ENCODE measurements around the gene CENPE.

Gene CENPE

DNA sequence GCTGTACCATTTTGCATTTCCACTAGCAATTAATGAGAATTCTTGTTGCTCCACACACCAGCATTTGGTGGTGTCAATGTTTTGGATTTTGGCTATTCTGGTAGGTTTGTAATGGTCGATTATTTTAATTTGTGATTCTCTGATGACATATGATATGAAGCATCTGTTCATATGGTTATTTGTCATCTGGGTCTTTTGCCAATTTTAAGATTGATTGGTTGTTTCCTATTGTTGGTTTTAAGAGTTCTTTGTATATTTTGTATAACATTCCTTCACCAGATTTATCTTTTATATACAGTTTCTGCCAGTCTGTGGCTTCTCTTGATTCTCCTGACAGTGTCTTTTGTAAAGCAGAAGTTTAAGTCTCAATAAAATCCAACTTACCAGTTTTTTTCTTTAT is 80.0 kb downstream of the CENPE start:
- DNase-seq = no peak

DNA sequence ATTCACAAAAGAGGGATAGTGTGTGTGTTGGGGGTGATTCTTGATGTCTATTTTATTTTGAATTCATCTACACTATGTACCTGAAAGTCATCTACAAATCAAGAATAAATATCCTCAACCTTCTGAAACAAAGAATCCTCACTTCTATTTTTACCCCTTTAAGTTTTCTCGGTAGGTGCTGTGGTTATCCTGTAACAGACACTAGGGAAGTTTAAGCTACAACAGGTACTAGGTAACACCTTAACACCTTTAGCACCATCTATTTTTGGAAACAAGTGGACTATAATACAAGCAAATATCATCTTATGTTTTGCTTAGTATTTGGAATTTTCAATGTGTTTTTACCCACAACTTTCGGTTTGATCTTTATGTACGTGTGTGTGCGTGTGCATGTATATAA is 86.5 kb downstream of the CENPE start:
- no peak for DNase-seq

DNA sequence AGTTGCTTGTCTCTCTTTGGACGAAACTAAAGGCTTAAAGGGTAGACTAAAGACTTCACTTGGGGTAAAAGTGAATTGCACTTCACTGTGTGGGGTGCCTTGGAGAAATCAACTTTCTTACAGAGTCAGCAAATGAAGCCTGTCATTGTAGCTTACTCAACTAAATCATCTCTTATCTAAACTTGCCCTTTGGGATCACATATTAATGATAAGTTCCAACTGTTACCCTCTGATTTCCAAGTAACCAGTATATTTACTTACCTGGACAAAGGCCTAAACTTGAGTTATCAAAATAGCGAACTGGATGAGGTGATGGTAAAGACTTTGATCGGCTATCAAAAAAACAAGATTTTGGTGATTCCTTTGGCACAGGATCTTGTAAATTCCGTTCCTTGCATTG is 89.6 kb downstream of the CENPE start:
- no peak for DNase-seq

DNA sequence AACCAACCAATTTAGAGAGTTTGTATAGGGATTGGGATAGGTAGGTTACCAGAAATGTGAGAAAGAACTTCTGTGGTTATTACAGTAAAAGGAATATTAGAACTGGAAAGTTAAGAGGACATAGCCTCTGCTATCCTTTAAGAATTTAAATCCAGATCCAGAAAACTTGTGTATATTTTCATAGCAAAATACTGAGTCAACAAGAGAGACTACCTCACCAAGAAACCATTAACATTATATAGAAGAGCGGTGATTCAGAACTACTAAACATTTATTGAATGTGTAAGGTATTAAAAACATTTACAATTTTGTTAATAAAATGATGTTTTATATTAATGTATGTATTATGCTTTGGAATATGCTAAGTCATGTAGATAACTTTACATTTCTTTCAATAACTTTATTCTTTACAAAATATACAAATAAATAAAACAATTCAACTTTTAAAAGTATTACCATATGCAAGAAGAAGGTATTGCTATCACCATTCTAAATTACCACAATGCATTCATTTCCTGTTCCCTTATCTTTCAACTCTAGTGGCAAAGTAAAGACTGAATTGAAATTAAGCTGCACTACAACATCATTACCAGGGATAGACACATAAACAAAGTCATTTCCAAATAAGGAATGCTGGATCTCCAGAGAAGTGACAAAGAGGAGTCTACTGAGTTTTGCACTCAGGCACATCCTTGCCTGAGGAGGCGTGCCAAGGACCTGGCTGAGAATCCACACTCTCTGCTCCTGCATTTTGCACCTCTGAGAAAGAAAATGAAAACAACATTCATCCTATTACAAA is 92.4 kb downstream of the CENPE start:
- DNase-seq = no peak

DNA sequence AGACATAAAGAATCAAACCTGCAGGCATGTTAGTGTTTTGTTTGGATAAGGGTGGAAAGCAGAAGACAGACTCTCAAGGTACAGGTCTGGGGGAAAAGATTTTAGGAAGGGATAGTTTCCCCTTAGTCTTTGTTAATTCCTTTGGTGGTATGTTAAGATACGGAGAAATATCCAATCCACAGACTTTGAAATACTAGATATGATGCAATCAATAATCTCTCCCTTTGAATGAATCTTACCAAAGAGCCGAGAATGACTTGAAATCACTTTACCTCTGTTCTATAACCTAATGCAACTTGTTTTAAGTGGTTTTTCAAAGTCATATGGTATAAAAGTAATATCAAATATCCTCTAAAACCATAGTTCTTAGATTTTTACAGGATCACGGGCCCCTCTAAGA is 93.3 kb downstream of the CENPE start:
- no peak for DNase-seq

DNA sequence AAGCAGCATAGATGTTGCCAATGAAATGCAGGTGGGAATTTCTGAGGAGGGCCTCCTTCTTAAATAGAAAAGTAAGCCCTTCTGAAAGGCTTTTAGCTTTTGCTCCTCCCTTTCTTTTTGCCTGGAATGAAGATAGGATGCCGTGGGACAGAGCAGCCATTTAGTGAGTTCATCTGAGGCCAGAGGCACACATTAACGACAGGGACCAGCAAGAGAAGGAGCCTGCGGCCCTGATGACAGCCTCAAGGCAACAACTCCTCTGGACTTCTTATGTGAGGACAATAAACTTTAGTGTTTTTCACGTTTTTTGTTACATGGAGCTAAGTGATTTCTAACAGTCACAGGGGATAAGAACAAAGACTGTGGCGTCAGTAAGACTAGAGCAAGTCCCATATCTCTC is 97.5 kb downstream of the CENPE start:
- no peak for DNase-seq

DNA sequence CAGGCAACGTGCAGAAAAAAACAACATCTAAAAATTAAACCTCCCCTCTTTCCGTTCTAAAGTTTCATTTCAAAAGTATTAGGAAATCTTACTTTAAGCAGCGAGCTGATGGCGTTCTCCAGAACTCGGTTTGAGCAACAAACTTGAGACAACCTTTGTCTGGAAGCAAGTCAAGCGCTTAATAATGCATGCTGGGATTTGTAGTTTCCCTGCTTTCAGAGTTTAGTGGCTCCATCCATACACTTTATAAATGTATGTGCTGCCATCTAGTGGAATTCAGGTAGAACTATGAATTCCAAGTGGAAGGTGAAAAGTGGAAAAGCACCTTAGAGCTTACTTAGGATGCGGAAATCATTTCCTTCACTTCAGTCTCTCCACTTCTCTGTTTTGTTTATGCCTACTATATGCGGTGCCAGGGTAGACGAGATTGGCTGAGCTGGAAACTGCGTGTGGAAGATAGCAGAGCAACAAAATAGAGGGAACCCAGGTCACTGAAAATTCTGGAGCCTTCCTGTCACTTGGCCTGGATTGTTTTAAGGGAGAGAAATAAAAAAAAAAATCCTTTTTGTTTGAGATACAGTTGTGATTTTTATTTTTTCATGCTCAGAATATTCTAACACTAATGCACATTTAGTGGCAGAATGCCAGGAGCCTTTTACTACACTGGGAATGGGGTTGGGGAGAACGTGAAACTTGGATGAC is 98.3 kb downstream of the CENPE start, which contains the start of gene BDH2:
BDH2 (minus strand) TSS at position 144 of the 702 bp plus-strand sequence. CDS start 3,580 bp downstream, outside the sequence.
- peak; percentile 1 for DNase-seq

DNA sequence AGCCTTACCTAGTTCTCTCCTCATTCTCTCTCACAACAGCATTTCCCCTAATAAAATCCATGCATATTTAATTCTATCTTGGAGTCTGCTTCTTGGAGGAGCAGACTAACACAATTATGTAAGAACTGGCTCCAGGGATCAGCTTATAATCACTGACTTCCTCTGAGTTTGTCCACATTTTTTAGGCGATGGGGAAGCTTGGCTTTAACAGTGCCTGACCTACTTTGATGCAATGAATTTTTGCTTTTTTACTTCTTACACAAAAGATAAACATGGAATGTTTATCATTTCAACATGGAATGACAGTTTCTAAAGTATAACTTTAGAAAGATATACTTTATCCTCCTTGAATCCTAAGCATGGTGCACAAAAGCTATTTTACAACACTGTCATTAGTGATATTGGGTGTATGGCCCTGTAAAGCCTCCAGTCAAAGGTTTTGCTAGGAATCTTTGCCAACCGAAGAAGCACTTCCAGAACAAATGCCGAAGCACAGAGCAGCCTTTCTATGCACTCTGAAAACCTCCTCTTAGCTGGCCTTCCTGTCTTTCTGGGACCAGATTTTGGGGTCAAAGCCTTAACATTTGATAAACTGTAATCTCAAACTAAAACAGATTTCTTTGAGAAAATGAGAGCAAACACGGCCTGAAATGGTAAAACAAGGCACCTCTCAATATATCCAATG is 99.2 kb downstream of the CENPE start:
- DNase-seq = no peak

DNA sequence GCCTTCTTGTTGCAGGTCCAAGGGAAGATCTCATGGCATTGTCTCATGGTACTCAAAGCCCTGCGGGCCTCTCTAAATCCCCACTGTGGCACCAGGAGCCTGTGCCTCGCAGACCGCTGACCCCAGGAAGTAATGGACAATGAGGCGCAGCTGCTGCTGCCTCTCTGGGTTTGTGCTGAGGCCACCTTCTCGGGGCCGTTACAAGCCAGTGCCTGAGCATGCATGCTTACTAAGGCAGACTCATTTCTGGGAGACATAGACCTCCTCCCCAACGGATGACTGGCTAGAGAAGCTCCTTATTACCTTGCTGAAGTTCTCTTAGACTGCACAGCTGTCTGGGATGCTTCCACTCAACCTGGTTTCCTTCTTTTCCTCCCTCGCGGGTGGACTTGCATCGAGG is 99.8 kb downstream of the CENPE start:
- DNase-seq = no peak

DNA sequence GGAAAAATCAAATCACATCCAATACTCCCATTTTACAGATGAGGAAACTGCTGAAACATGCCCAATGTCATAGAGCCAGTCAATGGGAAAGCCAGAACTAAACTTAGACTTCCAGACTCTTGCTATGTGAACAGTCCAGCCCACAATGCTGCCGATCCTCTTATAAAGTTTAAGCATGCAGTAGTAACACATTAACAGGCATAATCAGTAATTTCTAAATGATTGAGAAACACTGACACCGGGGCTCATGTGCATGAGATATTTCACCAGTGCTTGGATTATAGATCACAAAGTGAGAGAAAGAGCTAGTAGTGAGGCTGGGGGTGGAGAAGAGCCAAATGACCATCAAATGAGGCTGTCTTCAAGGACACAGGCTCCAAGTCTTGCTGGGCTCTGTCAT is 101.0 kb downstream of the CENPE start:
- DNase-seq = no peak

DNA sequence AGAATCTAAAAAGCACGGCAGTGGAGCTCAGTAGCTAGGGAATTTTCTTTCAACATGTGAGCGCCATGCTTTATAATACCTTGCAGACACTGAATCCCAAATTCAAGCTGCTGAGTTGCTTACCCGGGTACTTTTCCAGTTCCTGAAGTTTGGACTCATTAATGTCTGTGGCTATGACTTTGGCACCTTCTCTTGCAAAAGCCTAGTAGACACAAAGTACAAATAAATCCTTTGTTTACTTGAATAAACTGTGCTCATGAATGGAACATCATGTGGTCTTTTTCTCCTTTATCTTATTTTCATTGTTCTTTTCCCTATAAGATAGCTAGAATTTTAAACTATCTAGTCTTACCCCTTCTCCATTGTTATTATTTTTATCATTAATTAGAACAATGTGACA is 103.1 kb downstream of the CENPE start:
- no peak for DNase-seq

DNA sequence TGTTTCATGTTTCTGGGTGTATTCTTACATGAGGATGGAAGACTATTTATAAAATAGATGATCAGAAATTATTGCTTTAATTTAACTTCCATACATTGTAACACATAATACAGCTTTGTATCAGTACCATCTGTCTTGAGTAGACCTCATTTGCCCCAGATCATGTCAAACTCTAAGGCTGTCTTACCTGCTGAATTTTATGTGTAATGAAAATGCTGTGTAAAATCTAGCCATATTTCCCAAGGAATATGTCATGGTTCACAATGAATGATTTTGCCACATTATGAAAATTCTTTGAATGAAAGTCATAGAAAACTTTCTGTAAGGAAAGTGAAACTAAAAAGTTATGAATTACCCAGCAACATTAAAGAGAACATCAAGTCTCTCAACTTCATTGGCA is 105.9 kb downstream of the CENPE start:
- no peak for DNase-seq

DNA sequence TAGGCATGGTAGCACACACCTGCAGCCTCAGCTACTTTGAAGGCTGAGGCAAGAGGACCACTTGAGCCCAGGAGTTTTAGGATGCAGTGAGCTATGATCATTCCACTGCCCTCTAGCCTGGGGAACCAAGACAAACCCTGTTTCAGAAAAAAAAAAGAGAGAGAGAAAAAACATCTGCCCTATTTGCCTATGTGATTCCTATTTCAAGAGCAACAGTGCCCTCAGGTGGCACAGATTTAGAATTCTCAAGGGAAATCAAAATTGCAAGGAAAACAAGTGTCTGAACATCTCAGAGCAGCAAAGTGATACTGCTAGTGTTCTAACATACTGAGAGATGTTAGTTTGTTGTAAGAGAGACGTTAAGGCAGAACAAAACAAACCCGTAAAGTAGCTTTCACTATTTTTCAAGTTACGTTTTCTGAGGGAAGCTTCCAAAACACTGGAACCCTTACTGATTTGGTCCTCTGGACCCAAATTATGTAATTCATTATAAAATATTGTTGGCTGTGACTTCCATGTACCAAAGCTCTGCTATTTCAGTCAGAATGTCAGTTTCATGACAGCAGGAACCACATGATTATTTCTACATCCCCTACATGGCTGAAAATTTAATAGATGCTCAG is 106.4 kb downstream of the CENPE start:
- no peak for DNase-seq

DNA sequence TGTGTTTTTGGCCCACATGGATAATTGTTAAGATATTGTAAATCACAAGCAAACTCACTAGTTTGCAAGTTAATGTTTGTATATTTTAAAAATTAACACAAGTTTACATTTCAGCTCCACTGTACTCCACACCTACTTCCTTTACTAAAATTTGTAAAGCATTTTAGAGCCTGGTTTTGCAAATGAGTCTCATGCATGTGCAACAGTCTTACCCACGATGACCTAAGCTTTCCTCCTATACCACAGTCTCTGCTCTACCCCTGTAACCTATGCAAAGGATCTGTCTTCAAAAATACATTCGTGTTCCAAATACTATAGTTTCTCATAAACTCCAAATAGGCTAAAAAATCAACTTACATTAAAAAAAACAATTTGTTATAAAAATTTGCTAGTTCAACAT is 108.7 kb downstream of the CENPE start:
- DNase-seq = no peak

DNA sequence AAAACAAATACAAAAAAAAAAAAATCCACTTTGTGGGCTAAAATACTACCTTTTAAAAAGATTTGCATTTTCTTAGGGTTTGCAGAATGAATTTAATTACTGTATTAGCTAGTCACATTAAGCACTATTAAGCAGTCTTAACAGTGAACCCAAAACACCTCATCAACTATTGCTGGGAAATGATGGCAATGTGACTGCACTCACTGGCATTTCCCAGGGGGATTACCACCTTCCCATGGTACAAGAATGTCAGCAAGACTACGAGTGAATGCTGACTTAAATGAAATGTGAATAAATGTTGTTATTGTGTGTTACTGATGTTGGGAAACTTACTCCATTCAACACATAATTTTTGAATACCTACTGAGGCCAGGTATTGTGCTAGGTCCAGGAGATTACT is 111.6 kb downstream of the CENPE start:
- DNase-seq = no peak

DNA sequence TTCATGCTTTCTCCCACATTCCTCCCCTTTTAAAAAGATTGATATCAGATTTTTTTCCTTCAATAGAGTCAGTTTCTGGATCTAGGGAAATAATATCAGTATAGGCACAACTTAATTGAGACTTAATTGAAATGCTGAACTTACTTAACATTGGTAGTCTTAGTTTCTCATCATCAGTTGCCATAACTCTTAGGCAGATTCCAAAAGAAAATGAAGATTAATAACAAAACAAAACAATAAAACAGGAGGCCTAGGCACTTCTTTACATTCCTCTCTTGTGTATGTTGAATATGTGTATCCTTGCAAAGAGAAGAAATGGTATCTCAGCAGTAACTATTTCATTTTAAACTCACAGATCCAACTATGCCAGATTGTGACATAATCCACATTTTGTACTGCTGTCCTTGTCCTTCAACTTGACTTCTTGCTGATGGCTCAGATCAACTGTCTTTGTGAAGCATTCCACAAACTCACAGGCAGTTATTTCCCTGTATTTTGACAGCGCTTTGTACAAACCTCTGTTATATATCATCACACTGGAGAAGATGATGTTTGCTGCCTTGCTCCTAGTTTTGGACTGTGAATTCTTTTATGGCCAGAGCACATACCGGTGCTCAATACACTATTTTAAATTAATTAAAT is 112.5 kb downstream of the CENPE start:
- DNase-seq = no peak

DNA sequence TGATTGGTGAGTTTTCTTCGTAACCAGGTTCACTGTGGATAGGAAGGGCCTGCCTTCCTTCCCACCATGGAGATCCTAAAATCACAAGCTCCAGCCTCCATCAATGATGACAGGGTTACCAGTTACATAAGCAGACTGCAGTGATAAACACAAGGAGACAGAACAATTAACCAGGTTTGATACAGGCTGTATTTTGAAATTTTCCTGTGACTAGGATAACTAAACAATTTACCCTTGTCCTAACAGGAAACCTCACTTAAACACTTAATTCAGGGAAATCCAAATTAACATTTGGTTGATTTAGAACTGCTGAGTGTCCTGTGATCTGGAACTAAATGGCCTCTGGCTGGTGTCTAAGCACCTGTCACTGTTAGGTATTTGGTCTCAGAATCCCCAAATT is 118.5 kb downstream of the CENPE start:
- no peak for DNase-seq

DNA sequence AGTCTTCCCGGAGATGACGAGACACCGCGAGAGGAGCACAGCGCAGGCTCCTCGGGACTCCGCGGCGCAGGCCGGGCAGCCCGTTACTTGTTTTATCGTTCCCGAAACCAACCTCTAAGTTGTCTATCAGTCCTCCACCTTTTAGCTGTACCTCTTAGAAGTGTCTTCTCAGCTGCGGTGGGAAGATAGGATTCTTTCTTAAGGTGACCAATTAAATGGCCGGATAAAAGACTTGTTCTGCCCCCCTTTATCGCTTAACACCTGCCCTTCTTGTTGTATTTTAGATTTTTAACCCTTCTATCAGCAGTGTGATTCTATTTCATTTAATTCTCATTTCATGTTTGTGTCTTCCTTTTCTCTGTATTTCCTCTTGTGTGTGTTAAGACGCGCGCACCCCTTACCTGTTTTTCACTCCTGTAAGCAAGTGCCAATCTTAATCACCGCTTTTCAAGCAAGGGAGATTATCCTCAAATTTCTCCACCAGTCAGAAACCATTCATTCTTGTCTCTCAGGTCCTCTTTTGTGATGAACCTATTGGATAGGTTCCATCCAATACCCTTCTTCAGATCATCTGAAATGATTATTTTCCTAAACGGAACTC is 121.3 kb downstream of the CENPE start, which contains the start of gene SLC9B2:
SLC9B2 (minus strand) TSS at position 15 of the 601 bp plus-strand sequence. CDS start 9,211 bp downstream, outside the sequence.
- DNase-seq = no peak

DNA sequence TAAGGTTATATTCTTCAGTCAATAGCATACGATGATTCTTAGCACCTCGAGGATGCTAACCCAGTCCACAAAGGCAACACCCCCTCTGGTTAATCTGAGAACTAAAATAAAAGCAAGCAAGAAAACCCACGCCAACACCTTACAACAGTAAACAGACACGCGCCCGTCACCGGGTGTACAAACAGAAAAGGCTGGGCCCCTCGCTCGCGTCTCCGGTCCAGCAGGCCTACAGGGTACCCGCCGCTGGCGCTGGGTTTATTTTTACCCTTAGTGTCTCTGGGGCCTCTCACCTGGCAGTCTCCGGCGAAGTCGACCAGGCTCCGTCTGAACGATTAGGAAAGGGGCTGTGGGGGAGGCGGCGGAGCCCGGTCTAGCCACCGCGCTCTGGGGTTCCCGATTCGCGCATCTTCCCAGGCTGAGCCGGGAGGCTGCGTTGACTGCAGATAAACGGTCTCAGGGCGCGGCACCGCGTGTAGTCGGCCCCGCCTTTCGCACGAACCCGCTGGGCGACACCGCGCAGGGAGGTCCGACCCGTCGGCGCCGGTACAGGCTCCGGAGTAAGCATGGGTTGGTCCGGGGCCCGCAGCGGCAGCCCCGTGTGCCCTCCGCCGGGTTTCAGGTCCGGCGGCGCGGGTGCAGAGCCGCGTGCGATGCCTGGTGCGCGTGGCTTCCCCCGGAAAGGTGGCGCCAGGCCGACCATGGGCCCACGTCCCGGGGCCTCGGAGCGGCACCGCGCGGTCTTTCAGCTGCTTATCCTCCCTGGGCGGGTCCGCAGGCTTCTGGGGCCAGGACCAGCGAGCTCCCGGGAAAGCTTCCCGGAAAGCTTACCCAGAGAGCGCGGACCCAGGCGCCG is 122.0 kb downstream of the CENPE start:
- DNase-seq = peak; percentile 27

DNA sequence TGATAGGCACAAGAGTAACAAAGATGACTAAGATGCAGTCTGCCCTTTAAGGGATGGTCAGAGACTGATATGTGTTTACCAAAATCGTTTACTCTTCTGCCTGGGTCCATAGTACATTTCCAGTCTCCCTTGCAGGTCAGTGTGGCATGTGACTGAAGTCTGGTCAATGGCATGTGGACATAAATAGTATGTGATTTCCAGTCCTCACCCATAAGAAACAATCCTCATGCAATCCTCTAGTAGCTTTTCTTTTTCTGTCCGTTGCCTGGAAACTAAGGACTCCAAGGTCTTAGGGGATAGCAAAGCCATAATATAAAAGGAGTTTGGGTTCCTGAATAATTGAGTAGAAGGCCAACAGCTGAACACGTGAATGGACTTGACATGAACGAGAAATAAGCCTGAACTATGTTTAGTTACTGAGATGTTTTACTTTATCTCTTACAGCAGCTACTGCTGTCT is 122.7 kb downstream of the CENPE start:
- DNase-seq = no peak

All from effector CD8-positive, alpha-beta T cell (primary cell).